GM21390 (cell line): ENCODE data around the gene LIMD2.
"Not testable (repeated sequence)": the region's sequence is repeated elsewhere in the genome, so short reads cannot be mapped to it uniquely, and the experiment has no call there.

ENCODE experiments used
- ATAC-seq: cut with Tn5 transposase; IDR thresholded peaks from one replicate; pipeline ENCODE4 v1.9.1; 2021; ENCODE audit not compliant: unreplicated experiment

LIMD2 gene

GRCh38 chr17:63699638-63700527 is at the start of gene LIMD2:
LIMD2 (minus strand) TSS chr17:63700125; CDS start chr17:63699298, 827 bp downstream.
- peak; percentile 7 for ATAC-seq

- peak; percentile 85 for ATAC-seq
Measured at GRCh38 chr17:63741408-63742173, 41.7 kb upstream of the LIMD2 start, which contains the start of gene STRADA. STRADA (minus strand) TSS chr17:63741799; CDS start chr17:63728369, 13,430 bp downstream.

- ATAC-seq, result peak; percentile 16
Measured at GRCh38 chr17:63741143-63741407, 41.1 kb upstream of the LIMD2 start.

GRCh38 chr17:63740464-63741142 is 40.7 kb upstream of the LIMD2 start:
- ATAC-seq, result no peak

GRCh38 chr17:63735691-63736090 is 35.8 kb upstream of the LIMD2 start:
- no peak for ATAC-seq

GRCh38 chr17:63722403-63722802 is 22.5 kb upstream of the LIMD2 start:
- ATAC-seq, result no peak

- ATAC-seq, result not testable (repeated sequence)
Measured at GRCh38 chr17:63720194-63720593, 20.3 kb upstream of the LIMD2 start.

- ATAC-seq, result no peak
Measured at GRCh38 chr17:63718988-63719387, 19.1 kb upstream of the LIMD2 start.

- no peak for ATAC-seq
Measured at GRCh38 chr17:63716426-63716825, 16.5 kb upstream of the LIMD2 start.

GRCh38 chr17:63714550-63715277 is 14.8 kb upstream of the LIMD2 start:
- ATAC-seq, result no peak

- no peak for ATAC-seq
Measured at GRCh38 chr17:63709110-63709509, 9.2 kb upstream of the LIMD2 start.

- ATAC-seq, result no peak
Measured at GRCh38 chr17:63707151-63707550, 7.2 kb upstream of the LIMD2 start.

GRCh38 chr17:63706336-63707082 is 6.6 kb upstream of the LIMD2 start:
- ATAC-seq, result no peak

- no peak for ATAC-seq
Measured at GRCh38 chr17:63705657-63706056, 5.7 kb upstream of the LIMD2 start.

- no peak for ATAC-seq
Measured at GRCh38 chr17:63704836-63705235, 4.9 kb upstream of the LIMD2 start.

- no peak for ATAC-seq
Measured at GRCh38 chr17:63704259-63704576, 4.3 kb upstream of the LIMD2 start.

GRCh38 chr17:63703556-63704258 is 3.8 kb upstream of the LIMD2 start:
- no peak for ATAC-seq

GRCh38 chr17:63703029-63703428 is 3.1 kb upstream of the LIMD2 start:
- no peak for ATAC-seq

GRCh38 chr17:63702721-63703015 is 2.7 kb upstream of the LIMD2 start:
- ATAC-seq, result no peak
